ENCODE data around the gene ITCH.

DNA sequence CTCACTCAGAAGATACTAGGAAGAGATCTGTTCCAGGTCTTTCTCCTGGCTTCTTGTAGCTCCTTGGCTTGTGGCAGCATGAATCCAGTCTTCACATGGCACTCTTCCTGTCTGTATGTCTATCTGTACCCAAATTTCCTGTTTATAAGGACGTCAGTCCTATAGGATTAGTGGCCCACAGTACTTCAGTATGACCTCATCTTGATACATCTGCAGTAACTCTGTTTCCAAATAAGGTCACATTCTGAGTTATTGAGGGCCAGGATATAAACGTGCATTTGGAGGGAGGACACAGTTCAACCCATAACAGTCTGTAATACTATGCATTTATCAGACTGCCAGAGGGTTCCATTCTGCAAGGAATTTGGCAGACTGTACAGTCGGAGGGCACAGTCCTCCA, 95.6 kb downstream of the ITCH start:
- no peak for TF ChIP-seq ZNF292 (tag by site-specific recombination; IDR thresholded peaks at IDR 0.05; ENCODE audit: borderline replicate concordance, low read depth)
- no peak for TF ChIP-seq ZSCAN18 (tag by site-specific recombination; IDR thresholded peaks at IDR 0.05)
- TF ChIP-seq ZBTB1 (tag by site-specific recombination; IDR thresholded peaks at IDR 0.05) = no peak
- TF ChIP-seq ZNF664 (tag by site-specific recombination; IDR thresholded peaks at IDR 0.05) = no peak
- TF ChIP-seq ZNF274 (IDR thresholded peaks at IDR 0.05; ENCODE audit: low read length) = no peak
- TF ChIP-seq ZNF274 (tag by site-specific recombination; IDR thresholded peaks at IDR 0.05; ENCODE audit: borderline replicate concordance) = no peak
